Neural cell (in vitro differentiated cells): ENCODE measurements around the gene TK1. TPM values are rescaled to one million over a fixed set of nuclear protein-coding genes. Genes with fewer than 3 reads are reported as not detected.

ENCODE experiments used
- H2AFZ ChIP-seq: fragments of 200-600, 300-800 bp; sonication (generic), shearing (Covaris generic); 2 replicates; pipeline ENCODE4 v1.6.0; 2014; ENCODE audit warnings: low read depth, mild to moderate bottlenecking, antibody characterized with exemption, low read length, moderate library complexity
- H3F3A ChIP-seq: fragments of 200-600 bp; shearing (Covaris generic); 2 replicates; pipeline ENCODE4 v1.6.1; 2016; ENCODE audit warnings: mild to moderate bottlenecking, moderate library complexity, mixed read lengths, antibody characterized with exemption, low read length; ENCODE audit not compliant: insufficient read depth, poor library complexity, severe bottlenecking
- H3K27ac ChIP-seq: fragments of 200-600, 300-800 bp; sonication (generic), shearing (Covaris generic); 2 replicates; pipeline ENCODE4 v1.5.1; 2014; ENCODE audit warnings: mild to moderate bottlenecking, low read length, moderate library complexity
- H3K27me3 ChIP-seq: fragments of 300-800, 200-600 bp; sonication (generic), shearing (Covaris generic); 2 replicates; pipeline ENCODE4 v1.6.0; 2014; ENCODE audit warnings: mild to moderate bottlenecking, low read depth, low read length, moderate library complexity; ENCODE audit not compliant: insufficient read depth
- H3K36me3 ChIP-seq: fragments of 300-800, 200-600 bp; sonication (generic), shearing (Covaris generic); 2 replicates; pipeline ENCODE4 v1.5.1; 2014; ENCODE audit warnings: mild to moderate bottlenecking, antibody characterized with exemption, low read length, moderate library complexity; ENCODE audit not compliant: insufficient read depth
- H3K4me2 ChIP-seq: fragments of 300-800, 200-600 bp; sonication (generic), shearing (Covaris generic); 2 replicates; pipeline ENCODE4 v1.6.0; 2014; ENCODE audit warnings: mild to moderate bottlenecking, low read length
- H3K4me3 ChIP-seq: fragments of 300-800, 200-600 bp; sonication (generic), shearing (Covaris generic); 2 replicates; pipeline ENCODE4 v1.5.1; 2014; ENCODE audit warnings: mild to moderate bottlenecking, low read length, moderate library complexity
- H3K79me2 ChIP-seq: fragments of 200-600 bp; shearing (Covaris generic); replicated peaks from 2 replicates; pipeline ENCODE4 v1.6.0; 2014; ENCODE audit warnings: mild to moderate bottlenecking, low read length, moderate library complexity; ENCODE audit not compliant: insufficient read depth
- H3K9ac ChIP-seq: fragments of 300-800, 200-600 bp; sonication (generic), shearing (Covaris generic); 2 replicates; pipeline ENCODE4 v1.6.1; 2016; ENCODE audit warnings: mild to moderate bottlenecking, low read length, mixed read lengths
- H3K9me2 ChIP-seq: fragments of 200-600 bp; shearing (Covaris generic); 2 replicates; pipeline ENCODE4 v1.6.1; 2016; ENCODE audit warnings: mild to moderate bottlenecking, low read length, mixed read lengths; ENCODE audit not compliant: insufficient read depth
- H3K9me3 ChIP-seq: fragments of 200-600, 300-800 bp; sonication (generic), shearing (Covaris generic); 2 replicates; pipeline ENCODE4 v1.6.1; 2016; ENCODE audit warnings: mild to moderate bottlenecking, mixed run types, low read length, moderate library complexity, mixed read lengths
- H4K20me1 ChIP-seq: fragments of 200-600 bp; shearing (Covaris generic); 2 replicates; pipeline ENCODE4 v1.6.1; 2016; ENCODE audit warnings: mild to moderate bottlenecking, mixed run types; ENCODE audit not compliant: insufficient read depth
- EP300 ChIP-seq: fragments of 450-650 bp; conservative IDR thresholded peaks from 2 replicates; pipeline ENCODE4 v1.6.1; 2014; ENCODE audit warnings: antibody characterized with exemption, mild to moderate bottlenecking, moderate library complexity; ENCODE audit not compliant: poor library complexity, severe bottlenecking
- EZH2 ChIP-seq: fragments of 200-600, 300-800 bp; shearing (Covaris generic), sonication (generic); IDR thresholded peaks from 2 replicates; pipeline ENCODE4 v1.6.1; 2014; ENCODE audit warnings: antibody characterized with exemption, low read length, borderline replicate concordance, mild to moderate bottlenecking; ENCODE audit not compliant: insufficient read depth, poor library complexity, severe bottlenecking
- MXI1 ChIP-seq: fragments of 450-650 bp; conservative IDR thresholded peaks from 2 replicates; pipeline ENCODE4 v1.6.1; 2014; ENCODE audit warnings: antibody characterized with exemption, mild to moderate bottlenecking; ENCODE audit not compliant: poor library complexity, severe bottlenecking
- POLR2AphosphoS5 ChIP-seq: IDR thresholded peaks from 2 replicates; pipeline ENCODE4 v1.6.1; 2012
- RAD21 ChIP-seq: fragments of 450-650 bp; conservative IDR thresholded peaks from 2 replicates; pipeline ENCODE4 v1.6.1; 2014; ENCODE audit warnings: antibody characterized with exemption, mild to moderate bottlenecking, moderate library complexity
- SMC3 ChIP-seq: fragments of 450-650 bp; conservative IDR thresholded peaks from 2 replicates; pipeline ENCODE4 v1.6.1; 2014; ENCODE audit warnings: antibody characterized with exemption, mild to moderate bottlenecking, moderate library complexity; ENCODE audit not compliant: poor library complexity
- TAF1 ChIP-seq: IDR thresholded peaks from 2 replicates; pipeline ENCODE4 v1.6.1; 2012; ENCODE audit warnings: low read depth
- polyA plus RNA-seq: library from polyadenylated mRNA; depleted of rRNA; stranded (reverse); fragments of >200 nt; gene quantifications from 2 replicates; pipeline ENCODE4 v1.2.3, GENCODE V29; 2014
- TF ChIP-seq, protein P1 (sequence below): IDR thresholded peaks from 2 replicates; pipeline ENCODE4 v1.6.1; 2012; ENCODE audit warnings: borderline replicate concordance
- TF ChIP-seq, protein P2 (sequence below): fragments of 450-650 bp; IDR thresholded peaks from 2 replicates; pipeline ENCODE4 v1.5.1; 2014; ENCODE audit warnings: antibody characterized with exemption, mild to moderate bottlenecking, moderate library complexity; ENCODE audit not compliant: poor library complexity, severe bottlenecking

The TK1 gene
- polyA plus RNA-seq, 1 donor from 2014 or later: 1.1 TPM

GRCh38 chr17:78182504-78182903 lies 4.3 kb downstream of the TK1 start:
- no peak overlapping the region for H3K4me2 ChIP-seq
- peaks cover 3% of the 10 kb centered on the region for H3K79me2 ChIP-seq
- no peaks in the 10 kb centered on the region for H3K9me2 ChIP-seq
- H3K27ac ChIP-seq: no peak overlapping the region
- H4K20me1 ChIP-seq: no peaks in the 10 kb centered on the region
- H3K9me3 ChIP-seq: no peaks in the 10 kb centered on the region
- H3F3A ChIP-seq: no peaks in the 10 kb centered on the region
- H3K4me3 ChIP-seq: no peak overlapping the region
- H3K9ac ChIP-seq: no peak overlapping the region
- no peaks in the 10 kb centered on the region for H3K36me3 ChIP-seq
- TF ChIP-seq MXI1 (no peak), EP300 (no peak), POLR2AphosphoS5 (no peak), RAD21 (no peak), SMC3 (no peak), TAF1 (no peak), EZH2 (no peak)
- TF ChIP-seq, protein P1, sequence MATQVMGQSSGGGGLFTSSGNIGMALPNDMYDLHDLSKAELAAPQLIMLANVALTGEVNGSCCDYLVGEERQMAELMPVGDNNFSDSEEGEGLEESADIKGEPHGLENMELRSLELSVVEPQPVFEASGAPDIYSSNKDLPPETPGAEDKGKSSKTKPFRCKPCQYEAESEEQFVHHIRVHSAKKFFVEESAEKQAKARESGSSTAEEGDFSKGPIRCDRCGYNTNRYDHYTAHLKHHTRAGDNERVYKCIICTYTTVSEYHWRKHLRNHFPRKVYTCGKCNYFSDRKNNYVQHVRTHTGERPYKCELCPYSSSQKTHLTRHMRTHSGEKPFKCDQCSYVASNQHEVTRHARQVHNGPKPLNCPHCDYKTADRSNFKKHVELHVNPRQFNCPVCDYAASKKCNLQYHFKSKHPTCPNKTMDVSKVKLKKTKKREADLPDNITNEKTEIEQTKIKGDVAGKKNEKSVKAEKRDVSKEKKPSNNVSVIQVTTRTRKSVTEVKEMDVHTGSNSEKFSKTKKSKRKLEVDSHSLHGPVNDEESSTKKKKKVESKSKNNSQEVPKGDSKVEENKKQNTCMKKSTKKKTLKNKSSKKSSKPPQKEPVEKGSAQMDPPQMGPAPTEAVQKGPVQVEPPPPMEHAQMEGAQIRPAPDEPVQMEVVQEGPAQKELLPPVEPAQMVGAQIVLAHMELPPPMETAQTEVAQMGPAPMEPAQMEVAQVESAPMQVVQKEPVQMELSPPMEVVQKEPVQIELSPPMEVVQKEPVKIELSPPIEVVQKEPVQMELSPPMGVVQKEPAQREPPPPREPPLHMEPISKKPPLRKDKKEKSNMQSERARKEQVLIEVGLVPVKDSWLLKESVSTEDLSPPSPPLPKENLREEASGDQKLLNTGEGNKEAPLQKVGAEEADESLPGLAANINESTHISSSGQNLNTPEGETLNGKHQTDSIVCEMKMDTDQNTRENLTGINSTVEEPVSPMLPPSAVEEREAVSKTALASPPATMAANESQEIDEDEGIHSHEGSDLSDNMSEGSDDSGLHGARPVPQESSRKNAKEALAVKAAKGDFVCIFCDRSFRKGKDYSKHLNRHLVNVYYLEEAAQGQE: no peak
- TF ChIP-seq, protein P2, sequence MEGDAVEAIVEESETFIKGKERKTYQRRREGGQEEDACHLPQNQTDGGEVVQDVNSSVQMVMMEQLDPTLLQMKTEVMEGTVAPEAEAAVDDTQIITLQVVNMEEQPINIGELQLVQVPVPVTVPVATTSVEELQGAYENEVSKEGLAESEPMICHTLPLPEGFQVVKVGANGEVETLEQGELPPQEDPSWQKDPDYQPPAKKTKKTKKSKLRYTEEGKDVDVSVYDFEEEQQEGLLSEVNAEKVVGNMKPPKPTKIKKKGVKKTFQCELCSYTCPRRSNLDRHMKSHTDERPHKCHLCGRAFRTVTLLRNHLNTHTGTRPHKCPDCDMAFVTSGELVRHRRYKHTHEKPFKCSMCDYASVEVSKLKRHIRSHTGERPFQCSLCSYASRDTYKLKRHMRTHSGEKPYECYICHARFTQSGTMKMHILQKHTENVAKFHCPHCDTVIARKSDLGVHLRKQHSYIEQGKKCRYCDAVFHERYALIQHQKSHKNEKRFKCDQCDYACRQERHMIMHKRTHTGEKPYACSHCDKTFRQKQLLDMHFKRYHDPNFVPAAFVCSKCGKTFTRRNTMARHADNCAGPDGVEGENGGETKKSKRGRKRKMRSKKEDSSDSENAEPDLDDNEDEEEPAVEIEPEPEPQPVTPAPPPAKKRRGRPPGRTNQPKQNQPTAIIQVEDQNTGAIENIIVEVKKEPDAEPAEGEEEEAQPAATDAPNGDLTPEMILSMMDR: no peak
- H3K27me3 ChIP-seq: no peaks in the 10 kb centered on the region
- no peak overlapping the region for H2AFZ ChIP-seq

DNA sequence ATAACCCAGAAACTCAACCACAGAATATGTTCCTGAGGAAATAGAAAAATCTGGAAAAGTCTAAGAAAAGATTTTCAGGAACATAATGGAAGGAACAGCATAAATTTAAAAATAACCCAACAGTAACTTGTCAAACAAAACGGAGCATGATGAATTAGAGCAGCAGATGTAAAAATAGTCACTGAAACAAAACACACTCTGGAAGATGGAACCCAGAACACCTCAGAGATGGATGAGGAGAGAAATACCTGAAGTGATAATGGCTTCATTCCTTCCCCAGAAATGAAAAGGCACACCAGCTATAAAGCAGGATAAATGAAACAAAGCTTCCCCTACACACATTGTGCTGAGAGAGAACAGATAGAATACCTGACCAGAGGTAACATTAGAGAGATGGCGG lies 6.3 kb downstream of the TK1 start:
- Histone ChIP-seq H3K27ac (no peak overlapping the region), H3K36me3 (no peaks in the 10 kb centered on the region), H3K4me2 (no peak overlapping the region), H2AFZ (no peak overlapping the region), H3K27me3 (no peaks in the 10 kb centered on the region), H3K4me3 (no peak overlapping the region), H3K9me3 (no peaks in the 10 kb centered on the region), H3K9ac (no peak overlapping the region), H3K79me2 (no peaks in the 10 kb centered on the region), H4K20me1 (no peaks in the 10 kb centered on the region), H3K9me2 (no peaks in the 10 kb centered on the region), H3F3A (no peaks in the 10 kb centered on the region)
- TF ChIP-seq, protein P1: no peak
- no peak for TF ChIP-seq EP300
